Measurements from ENCODE around the gene THOC6. TPM values are rescaled to one million over a fixed set of nuclear protein-coding genes. Genes with fewer than 3 reads are reported as not detected.

The THOC6 gene
- total RNA-seq, 2 donors from 2014 or later, result 27.4 to 45.8 TPM

GRCh38 chr16:3044708-3045107 is 20.9 kb downstream of the THOC6 start:
- H3K9ac ChIP-seq (ENCODE audit: low read depth in 2 of 2, low read length in 2 of 2), result no peak overlapping the region
- H3K4me3 ChIP-seq, result no peak overlapping the region
- intact Hi-C loops (cut with DNase I), result no loop called here
- no peak overlapping the region for H3K27ac ChIP-seq
- DNase-seq, result no peak
- H3K4me1 ChIP-seq, result peaks cover 8% of the 10 kb centered on the region
- peaks cover 42% of the 10 kb centered on the region for H3K27me3 ChIP-seq
- no peaks in the 10 kb centered on the region for H3K36me3 ChIP-seq
- TF ChIP-seq, protein P1, sequence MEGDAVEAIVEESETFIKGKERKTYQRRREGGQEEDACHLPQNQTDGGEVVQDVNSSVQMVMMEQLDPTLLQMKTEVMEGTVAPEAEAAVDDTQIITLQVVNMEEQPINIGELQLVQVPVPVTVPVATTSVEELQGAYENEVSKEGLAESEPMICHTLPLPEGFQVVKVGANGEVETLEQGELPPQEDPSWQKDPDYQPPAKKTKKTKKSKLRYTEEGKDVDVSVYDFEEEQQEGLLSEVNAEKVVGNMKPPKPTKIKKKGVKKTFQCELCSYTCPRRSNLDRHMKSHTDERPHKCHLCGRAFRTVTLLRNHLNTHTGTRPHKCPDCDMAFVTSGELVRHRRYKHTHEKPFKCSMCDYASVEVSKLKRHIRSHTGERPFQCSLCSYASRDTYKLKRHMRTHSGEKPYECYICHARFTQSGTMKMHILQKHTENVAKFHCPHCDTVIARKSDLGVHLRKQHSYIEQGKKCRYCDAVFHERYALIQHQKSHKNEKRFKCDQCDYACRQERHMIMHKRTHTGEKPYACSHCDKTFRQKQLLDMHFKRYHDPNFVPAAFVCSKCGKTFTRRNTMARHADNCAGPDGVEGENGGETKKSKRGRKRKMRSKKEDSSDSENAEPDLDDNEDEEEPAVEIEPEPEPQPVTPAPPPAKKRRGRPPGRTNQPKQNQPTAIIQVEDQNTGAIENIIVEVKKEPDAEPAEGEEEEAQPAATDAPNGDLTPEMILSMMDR (IDR thresholded peaks at IDR 0.05), result no peak
- no peaks in the 10 kb centered on the region for H3K9me3 ChIP-seq

GRCh38 chr16:3045758-3046640 is 22.2 kb downstream of the THOC6 start, which contains the start of gene MMP25:
TSS of gene MMP25 (plus strand) at chr16:3046561. CDS start at chr16:3046918, 357 bp downstream.
- intact Hi-C loops (cut with DNase I), result no loop called here
- DNase-seq, result no peak
- peaks cover 8% of the 10 kb centered on the region for H3K4me1 ChIP-seq
- H3K4me3 ChIP-seq, result peak within 1 kb of the TSS; percentile 27
- peaks cover 49% of the 10 kb centered on the region for H3K27me3 ChIP-seq
- TF ChIP-seq, protein P1 (IDR thresholded peaks at IDR 0.05), result no peak
- H3K9me3 ChIP-seq, result no peaks in the 10 kb centered on the region
- peak within 1 kb of the TSS in 1 of 2 donors; percentile 43 for H3K9ac ChIP-seq (ENCODE audit: low read depth in 2 of 2, low read length in 2 of 2)
- H3K27ac ChIP-seq, result no peak within 1 kb of the TSS
- H3K36me3 ChIP-seq, result no peaks in the 10 kb centered on the region

- peaks cover 49% of the 10 kb centered on the region for H3K27me3 ChIP-seq
These were observed 23.0 kb downstream of the THOC6 start for GRCh38 chr16:3046641-3047386.

GRCh38 chr16:3047387-3047720 is 23.5 kb downstream of the THOC6 start:
- Histone ChIP-seq H3K4me3 (no peak overlapping the region), H3K27ac (no peak overlapping the region), H3K4me1 (peaks cover 8% of the 10 kb centered on the region), H3K27me3 (peaks cover 49% of the 10 kb centered on the region), H3K9me3 (no peaks in the 10 kb centered on the region), H3K9ac (ENCODE audit: low read depth in 2 of 2, low read length in 2 of 2) (no peak overlapping the region), H3K36me3 (no peaks in the 10 kb centered on the region)
- DNase-seq, result no peak
- intact Hi-C loops (cut with DNase I), result no loop called here
- TF ChIP-seq, protein P1 (IDR thresholded peaks at IDR 0.05), result no peak

More at GRCh38 chr16:3046641-3047386, 23.0 kb downstream of the THOC6 start:
- no peak overlapping the region for H3K27ac ChIP-seq
- peak overlapping the region in 1 of 2 donors; percentile 43 for H3K9ac ChIP-seq (ENCODE audit: low read depth in 2 of 2, low read length in 2 of 2)
- intact Hi-C loops (cut with DNase I), result no loop called here
- TF ChIP-seq, protein P1 (IDR thresholded peaks at IDR 0.05), result no peak
- no peaks in the 10 kb centered on the region for H3K9me3 ChIP-seq
- H3K4me3 ChIP-seq, result peak overlapping the region; percentile 27
- peaks cover 8% of the 10 kb centered on the region for H3K4me1 ChIP-seq
- no peak for DNase-seq
- H3K36me3 ChIP-seq, result no peaks in the 10 kb centered on the region

DNA sequence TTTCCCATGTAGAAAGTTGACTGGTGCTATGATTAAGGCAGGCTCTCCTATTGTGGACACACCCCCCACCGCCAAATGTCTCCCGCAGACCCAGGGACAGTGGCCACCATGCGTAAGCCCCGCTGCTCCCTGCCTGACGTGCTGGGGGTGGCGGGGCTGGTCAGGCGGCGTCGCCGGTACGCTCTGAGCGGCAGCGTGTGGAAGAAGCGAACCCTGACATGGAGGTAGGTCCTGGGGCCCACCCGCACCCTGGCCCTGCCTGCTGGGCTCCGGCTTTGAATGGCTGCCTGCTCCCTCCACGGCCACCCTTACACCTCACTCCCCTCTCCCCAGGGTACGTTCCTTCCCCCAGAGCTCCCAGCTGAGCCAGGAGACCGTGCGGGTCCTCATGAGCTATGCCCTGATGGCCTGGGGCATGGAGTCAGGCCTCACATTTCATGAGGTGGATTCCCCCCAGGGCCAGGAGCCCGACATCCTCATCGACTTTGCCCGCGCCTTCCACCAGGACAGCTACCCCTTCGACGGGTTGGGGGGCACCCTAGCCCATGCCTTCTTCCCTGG is 26.2 kb downstream of the THOC6 start:
- TF ChIP-seq, protein P1 (IDR thresholded peaks at IDR 0.05), result no peak
- Histone ChIP-seq H3K9me3 (no peaks in the 10 kb centered on the region), H3K9ac (ENCODE audit: low read depth in 2 of 2, low read length in 2 of 2) (no peak overlapping the region), H3K27ac (no peak overlapping the region), H3K36me3 (no peaks in the 10 kb centered on the region), H3K27me3 (peaks cover 38% of the 10 kb centered on the region), H3K4me3 (no peak overlapping the region), H3K4me1 (peaks cover 8% of the 10 kb centered on the region)
- intact Hi-C loops (cut with DNase I), result no loop called here
- DNase-seq, result no peak
